ENCODE measurements around the gene PDE11A.

GRCh38 chr2:178059681-178060080, 12.9 kb downstream of the PDE11A start:
- TF ChIP-seq POLR2A (IDR thresholded peaks at IDR 0.05; ENCODE audit: low read length) (no peak), GATA1 (IDR thresholded peaks at IDR 0.05; ENCODE audit: low read depth, low read length) (no peak)
